ENCODE data around the gene GBGT1.

Gene GBGT1

DNA sequence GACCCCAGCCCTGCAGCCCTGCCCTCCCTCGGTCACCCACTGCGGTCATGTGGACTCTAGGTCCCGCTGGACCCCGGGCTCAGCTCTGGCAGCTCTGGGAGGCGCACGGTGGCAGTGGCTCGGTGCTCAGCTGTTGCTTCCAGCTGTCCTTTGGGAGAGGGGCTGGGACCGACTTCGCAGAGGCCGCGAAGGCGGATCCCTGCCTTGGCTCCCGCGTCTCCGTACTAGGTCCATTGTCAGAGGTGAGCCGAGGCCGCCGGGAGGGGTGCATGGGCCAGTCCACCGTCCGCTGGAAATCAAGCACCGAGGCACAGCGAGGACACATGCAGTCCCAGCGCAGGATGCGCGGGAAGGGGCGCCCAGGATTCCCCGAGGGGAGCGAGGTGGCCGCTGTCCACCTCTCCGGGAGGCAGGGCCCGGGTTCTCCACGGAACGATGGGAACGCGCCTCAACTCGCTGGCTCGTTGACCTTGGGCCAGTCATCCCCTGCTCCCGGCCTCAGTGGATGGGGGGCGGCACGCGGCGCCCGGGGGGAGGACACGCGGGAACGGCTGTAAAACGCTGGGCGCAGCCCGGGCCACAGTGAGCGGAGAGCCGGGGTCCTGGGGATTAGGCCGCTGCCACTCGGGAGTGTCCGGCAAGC lies 732 bp downstream of the GBGT1 start:
- no peak for DNase-seq (ENCODE audit: low read depth in 3 of 3)

DNA sequence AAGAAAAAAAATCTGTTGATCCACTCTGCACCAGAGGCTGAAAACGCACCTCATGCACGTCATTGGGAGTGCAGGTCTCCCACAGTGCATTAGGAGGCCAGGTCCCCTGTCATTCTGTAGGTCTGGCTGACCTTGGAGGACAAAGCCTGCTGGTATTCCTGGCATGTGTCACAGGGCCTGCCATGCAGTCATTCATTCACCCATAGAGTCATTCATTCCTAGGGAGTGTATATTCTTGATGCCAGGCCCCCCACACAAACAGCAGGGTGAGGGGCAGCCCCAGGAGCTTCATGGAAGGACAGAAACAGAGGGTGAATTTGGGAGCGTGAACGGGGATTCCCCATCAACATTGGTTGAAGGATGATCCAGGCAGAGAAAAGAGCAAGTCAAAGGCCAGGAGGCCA lies 2.2 kb downstream of the GBGT1 start:
- no peak for DNase-seq (ENCODE audit: low read depth in 3 of 3)

DNA sequence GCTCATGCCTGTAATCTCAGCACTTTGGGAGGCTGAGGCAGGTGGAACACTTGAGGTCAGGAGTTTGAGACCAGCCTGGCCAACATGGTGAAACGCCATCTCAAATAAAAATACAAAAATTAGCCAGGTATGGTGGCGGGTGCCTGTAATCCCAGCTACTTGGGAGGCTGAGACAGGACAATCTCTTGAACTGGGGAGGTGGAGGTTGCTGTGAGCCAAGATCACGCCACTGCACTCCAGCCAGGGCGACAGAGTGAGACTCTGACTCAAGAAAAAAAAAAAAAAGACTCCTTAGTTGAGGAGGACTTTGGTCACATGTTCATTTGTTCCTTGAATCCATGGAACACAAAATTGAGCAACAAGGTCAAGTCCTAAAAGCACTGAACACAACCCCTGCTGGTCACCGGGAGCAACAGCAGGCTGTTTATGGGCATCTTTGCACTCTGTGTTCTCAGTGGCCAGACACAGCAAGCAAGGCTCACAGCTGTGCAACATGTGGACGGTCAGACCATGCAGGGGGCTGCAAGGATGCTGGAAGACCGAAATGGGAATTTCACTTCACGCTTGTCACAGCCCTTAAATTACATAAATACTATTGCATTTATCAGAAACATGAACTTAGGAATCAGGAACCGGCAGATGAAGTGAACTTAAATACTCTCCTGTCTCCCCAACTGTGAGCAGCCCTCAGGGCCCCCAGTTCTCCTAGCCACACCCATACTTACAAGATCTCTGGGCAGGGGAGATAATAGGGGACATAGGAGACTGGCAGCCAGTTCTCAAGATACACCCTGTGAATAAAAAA lies 2.8 kb downstream of the GBGT1 start:
- DNase-seq (ENCODE audit: low read depth in 3 of 3): no peak

DNA sequence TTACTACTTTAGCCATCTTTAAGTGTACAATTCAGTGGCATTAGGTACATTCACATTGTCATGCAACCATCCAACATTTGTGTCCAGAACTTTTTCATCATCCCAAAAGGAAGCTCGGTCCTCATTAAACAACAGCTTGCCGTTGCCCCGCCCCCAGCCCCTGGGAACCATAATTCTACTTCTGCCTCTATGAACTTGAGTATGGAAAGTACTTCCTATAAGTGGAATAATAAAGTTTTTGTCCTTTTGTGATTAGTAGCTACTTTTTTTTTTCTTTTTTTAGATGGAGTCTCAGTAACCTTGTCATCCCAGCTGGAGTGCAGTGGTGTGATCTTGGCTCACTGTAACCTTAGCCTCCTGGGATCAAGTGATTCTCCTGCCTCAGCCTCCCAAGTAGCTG lies 5.0 kb downstream of the GBGT1 start:
- no peak for DNase-seq (ENCODE audit: low read depth in 3 of 3)

DNA sequence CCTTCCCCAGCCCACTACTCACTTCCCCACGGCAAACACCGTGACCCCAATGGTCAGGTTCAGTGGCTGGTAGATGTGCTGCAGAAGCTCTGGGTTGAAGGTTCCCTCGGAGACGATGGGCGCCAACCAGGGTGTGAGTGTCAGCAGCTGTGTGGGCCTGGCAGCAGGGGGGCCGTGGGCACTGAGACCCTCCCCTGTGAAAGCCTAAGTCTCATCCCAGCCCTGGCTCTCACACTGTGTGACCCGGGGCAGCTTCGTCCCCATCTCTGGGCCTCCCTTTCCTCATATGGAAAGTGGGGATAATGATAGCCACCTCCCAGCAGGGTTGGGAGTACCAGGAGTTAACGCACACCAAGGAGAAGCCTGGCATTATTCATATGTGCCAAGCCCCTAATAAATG lies 8.6 kb downstream of the GBGT1 start:
- DNase-seq (ENCODE audit: low read depth in 3 of 3): no peak

DNA sequence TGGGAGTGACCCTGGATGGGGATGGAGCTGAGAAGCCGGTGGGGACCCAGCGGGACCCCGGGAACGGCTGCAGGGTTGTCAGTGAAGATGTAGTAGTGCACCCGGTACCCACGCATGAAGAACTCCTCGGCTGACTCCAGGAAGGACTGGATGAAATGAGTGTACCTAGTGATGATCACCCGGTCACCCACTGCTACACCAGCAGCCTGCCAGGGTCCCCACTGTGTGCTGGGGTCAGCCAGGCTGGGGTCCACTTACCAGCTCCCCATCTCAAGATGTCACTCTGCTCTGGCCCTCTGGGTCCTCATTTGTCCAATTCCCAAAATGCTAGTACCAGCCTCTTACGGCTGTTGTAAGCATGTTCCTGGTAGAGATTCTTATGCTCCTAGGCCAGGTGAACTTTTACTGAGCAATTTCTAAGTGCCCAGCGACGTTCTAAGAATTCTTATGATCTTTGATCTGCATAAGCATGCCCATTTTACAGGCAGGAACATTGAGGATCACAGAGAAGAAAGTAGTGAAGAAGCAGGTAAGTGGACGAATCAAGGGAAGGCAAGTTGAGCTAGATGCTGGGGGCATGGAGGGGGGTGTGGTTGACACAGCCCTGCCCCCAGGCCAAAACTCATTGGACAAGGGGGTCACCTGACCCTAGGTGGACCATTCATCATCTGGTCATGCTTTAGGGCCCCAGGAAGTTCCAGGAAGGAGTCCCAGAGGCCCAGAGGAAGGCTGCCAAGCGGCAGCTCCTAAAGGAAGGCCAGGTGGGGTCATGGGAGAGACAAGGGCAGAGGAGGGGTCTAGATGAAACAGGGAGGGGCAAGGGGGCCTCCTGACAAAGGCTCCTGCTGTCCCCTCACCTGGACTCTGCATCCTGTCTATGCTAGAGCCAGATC lies 9.4 kb downstream of the GBGT1 start:
- no peak for DNase-seq (ENCODE audit: low read depth in 3 of 3)

DNA sequence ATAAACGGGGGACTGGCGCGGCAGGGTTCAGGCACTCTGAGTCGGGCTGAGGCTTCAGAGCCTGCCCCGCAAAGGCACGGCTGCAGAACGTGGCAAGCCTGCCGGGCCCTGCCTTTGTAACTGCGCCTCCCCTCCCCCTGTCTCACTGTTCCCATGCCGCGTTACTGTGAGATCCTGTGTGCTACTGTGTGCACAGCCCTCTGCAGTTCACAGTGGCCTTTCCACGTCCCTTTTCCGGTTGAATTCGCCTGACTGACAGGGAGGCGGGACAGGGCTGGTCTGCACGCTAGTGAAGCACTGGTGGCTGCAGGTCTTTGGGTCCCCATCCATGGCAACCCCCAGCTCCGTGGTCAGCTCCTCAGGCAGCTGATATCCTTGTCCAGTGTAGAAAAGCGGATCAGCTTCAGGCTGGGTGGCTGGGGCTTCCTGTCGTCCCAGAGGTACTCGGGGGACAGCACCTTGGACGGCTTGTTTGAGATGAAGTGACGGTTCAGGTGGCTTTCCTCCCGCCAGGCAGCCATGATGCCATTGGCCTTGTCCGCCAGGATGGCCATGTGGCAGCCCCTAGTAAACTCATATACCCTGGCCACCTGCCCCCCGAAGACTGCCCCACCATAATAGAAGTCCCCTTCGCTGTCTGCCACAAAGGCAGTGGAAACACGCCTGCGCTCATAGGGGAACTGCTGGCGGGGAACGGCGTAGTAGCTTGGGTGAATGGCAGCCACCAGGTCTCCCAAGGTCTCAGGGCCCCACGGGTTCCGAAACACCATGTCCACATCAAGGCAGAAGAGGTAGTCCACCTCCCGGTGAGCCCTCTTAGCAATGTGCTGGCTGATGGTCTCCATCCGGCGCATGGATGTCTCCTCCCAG lies 10.3 kb downstream of the GBGT1 start:
- DNase-seq (ENCODE audit: low read depth in 3 of 3): no peak

DNA sequence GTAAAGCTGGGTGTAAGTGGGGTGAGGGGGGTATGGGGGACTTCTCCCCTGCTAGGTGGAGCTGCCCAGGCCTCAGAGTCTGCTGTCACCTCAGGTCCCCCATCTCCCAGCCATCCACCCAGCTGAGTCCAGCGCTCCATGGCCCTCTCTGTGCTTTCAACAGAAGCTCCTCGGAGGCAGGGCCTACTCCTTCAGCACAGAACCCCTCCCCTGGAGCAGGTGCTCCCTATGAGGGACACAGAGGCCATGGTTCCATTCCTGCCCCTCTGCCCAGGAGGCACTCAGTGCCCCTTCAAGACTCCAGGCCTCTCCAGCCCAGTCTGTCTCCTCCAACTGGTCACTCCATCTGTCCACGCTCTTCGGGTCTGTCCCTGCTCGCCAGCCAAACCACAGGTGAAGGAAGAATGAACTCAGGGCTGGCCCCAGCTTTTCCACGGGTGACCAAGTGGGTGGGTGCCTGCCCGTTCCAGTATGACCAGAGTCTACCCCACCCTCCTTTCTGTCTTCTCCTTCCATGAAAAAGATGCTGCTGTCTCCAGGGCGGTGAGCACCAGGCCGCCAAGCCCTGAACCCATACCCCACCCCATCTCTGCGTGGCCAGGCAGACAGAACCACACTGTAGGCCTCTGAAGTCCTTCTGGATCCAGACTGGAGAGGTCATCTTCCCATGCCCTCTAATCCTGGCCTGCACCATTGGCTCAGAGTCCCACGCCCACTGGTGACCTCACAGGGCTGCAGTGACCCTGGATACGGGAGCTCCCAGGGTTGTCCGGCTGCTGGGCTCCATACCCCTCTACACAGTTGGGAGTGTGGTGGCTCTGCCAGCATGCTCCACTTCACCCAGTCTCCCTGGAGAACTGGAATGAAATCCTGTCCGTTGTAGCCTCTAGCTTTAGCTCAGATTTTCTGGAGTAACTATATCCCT lies 11.9 kb downstream of the GBGT1 start:
- DNase-seq (ENCODE audit: low read depth in 3 of 3): no peak

DNA sequence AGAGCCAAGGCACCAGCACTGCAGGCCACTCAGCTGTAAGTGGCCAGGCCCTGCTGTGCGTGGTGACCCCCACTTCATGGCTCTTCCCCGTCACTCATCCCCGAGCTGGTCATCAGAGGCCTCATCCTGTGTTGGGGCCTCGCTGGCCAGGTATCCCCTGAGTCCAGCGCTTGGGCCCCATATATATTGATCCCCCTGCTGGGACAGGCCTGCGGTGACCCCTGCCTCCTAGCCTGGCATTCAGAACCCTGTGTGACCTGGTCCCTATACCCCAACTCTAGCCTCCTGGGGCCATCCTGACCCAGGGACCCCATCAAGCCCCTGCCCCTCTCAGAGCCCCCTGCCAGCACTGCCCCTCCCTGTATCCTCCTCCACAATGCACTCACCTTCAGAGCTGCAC lies 12.7 kb downstream of the GBGT1 start:
- no peak for DNase-seq (ENCODE audit: low read depth in 3 of 3)

DNA sequence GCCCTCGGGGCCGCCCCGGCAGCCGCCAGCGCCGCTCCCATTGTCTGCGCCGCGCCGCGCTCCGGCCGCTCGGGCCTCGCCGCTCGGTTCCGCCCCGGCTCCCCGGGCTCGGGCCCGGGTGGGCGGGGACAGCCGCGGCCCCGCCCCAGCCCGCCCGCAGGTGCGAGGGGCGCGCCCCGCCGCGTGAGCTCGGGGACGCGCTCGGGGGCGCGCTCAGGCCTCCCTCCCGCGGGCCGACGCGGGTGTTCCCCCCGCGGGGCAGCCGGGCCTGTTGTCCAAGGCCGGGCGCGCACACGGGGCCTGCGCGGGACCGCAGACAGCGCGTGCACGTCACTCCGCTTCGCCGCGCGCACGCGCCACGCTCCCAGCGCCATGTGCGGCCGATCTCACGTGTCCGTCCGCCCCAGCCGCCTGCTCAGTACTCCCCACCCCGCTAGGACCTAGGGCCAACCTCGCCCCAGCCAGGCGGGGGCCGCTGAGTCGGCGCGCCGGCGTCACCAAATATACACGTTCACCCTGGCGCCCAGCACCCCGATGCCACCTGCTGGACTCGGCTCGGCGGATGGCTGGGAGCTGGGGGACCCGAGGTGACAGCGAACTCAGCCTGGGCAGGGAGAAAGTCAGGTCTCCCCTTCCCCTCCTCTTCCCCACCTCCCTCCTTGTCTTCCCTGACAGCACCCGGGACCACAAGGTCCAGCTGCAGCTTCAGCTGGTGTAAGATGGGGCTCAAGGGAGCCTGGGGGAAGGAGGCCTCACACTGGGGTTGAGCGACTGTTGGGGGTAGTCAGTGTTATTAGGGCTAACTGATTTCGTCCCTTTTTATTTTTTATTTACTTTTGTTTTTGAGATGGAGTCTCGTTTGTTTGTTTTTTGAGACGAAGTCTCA lies 14.3 kb downstream of the GBGT1 start:
- DNase-seq (ENCODE audit: low read depth in 3 of 3): peak; percentile 68 to 77 (median 74)

DNA sequence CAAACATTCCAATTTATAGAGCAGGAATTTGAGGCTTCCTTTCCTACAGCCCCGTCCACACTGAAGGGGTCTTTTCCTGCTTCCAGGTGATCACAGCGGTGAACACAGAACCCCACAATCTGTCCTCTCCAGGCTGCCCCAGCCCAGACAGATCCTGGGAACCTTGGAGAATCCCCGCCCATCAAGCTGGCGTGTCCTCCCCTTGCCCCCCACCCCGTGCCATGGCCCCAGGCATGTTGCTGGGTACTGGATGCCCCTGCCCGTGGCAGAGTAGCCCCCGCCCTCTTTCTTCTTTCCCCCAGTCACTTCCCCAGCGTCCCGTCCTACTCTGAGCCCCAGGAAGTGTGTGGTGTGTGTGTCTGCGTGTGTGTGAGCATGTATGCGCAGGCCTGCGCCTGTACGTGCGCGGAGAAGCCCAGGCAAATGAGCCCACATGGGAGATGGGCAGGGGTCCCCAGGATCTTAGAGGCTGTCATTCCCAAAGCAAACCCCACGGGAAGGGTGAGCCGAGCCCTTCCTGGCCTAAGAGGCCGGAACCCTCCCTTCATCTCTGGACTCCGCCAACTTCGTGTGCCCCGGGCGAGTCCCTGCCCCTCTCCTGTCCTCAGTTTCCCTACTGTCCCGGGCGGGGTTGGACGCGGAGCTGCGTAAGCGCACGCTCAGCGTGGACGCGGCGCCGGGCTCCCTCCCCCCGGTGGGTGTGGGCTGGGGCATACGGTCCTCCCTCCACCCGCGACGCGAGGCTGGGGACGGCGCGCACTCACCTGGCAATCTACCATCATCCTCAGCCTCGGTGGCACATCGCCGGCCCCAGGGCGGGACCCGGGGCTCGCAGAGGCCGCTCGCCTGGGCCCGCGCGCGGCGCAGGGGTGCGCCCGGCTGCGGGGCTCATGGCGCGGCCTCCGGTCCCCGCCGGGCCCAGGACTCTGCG lies 15.2 kb downstream of the GBGT1 start:
- DNase-seq (ENCODE audit: low read depth in 3 of 3): peak in 1 of 3 donors; percentile 47

DNA sequence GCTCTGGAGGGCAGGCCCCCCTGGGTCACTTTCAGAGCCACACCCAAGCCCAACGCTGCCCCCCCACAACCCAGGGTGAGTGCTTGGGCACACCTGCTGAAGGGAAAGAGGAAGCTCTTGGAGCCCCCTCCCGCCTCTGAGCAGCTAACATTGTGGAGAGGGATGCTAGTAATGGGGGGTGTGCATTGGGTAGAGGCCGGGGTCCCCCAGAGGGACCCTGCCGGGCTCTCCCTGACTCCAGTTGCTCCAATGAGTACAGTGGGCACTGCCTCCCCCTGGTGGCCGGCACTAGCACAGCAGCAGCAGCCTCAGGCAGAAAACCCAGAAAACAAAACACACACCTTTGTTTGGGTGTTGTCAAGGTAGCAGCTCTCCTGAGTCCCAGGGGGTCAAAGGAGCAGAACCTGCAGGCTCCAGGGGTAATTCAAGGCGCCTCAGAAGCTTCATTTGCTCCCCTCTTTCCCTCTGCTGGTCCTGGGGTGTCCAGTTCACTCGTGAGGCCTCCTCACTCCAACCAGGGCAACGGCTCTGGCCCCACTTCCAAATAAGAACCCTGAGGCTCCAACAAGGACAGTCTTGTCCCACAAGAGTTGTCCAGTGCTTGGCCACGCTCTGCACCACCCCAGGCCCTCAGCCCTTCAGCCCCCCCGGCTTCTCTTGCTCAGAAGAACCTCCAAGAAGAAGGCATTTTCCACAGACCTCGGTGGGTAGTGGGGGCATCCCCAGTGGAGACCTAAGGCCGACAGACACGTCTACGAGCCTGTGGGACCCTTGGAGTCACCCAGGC lies 16.1 kb downstream of the GBGT1 start:
- DNase-seq (ENCODE audit: low read depth in 3 of 3): peak; percentile 67 to 79 (median 76)

DNA sequence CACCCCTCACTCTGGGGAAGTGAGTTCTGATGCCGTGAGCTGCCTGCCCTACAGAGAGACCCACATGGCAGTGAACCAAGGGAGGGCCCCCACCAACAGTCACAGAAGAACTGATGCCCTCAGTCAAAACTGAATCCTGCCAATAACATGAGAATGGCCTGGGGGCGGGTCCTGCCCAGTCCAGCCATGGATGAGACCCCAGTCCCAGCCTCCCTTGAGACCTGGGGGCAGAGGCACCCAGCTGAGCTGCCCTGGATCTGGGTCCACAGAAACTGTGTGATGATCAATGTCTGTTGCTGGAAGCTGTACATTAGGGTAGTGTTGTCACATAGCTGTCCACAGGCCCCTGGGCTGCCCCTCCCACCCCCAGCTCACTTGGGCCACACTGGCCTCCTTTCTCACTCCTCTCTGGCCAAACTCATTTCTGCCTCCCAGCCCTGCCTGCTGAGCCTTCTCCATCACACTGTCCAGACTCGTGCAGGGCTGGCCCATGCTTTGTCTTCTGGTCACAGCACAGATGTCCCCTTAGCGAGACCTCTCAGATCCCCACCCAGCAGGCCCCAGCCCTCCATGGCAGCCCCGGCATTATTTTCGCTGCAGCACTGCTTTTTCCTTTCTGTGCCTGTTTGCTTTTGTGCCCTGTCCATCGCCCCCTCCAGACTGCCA lies 16.8 kb downstream of the GBGT1 start:
- DNase-seq (ENCODE audit: low read depth in 3 of 3): no peak

DNA sequence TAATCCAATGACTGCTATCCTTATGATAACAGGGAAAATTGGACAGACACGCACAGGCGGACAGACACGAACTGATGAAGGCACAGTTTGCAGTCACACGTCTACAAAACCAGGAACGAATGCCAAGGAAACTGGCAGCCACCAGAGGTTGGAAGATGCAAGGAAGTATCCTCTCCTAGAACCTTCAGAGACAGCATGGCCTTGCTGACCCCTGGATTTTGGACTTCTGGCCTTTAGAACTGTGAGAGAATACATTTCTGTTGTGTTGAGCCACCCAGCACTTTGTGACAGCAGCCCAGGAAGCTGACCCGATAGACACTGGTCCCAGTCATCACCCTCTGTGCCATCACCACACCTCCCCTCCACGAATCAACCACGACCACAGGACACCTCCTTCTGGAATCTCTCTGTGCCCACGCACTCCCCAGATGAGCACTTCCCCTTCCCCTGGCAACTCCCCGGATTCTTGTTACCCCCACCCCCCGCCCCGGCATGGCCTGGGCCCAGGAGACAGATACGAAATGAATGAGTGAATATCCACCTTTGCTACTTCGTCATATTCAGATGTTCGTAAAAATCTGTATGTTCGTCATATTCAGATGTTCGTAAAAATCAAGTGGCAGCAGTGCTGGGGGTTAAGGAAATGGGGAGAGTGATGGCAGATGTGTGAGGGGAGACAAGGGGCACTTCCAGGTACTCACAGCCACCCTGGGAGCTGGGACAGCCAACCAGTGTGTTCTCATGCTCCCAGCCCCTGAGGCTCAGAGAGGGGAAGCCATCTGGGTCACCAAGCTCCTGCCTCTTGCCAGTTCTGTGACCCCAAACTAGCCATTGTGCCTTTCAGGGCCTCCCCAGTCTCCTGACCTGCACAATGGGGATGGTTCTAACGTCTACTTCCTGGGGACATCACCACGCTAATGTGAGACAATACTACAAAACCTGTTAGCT lies 18.5 kb downstream of the GBGT1 start:
- no peak for DNase-seq (ENCODE audit: low read depth in 3 of 3)

DNA sequence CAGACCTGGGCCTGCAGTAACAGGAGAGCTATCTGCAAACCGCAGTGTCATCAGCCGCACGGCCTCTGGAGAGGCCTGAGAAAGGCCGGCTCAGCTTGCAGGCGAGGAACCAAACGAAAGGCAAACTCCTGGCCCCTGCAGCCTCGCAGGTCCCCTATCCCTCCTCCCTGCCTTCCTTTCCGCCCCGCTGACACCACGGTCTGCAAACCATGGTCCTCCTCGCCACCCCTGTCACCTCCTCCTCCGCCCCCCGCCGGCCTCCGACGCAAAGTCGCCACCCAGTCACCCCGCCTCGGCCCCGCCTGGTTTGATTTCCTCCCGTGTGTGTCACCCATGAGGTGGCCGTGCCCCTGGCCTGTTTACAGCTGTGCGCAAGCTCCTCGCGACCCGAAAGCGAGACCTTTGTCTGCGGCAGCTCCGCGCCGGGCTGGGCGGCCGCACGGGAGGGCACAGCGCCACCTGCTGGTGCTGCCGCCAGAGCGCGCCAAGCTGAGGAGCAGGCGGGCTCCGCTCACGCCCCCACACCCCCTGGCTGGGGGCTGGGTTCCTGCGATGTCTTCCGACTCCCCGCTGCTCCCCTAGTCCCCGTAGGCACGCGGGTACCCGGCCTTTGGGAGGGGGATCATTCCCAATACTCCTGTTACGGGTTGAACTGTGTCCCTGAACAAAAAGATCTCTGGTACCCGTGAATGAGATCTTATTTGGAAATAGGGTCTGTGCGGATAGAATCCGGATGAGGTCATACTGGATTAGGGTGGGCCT lies 19.4 kb downstream of the GBGT1 start:
- peak; percentile 75 to 89 (median 83) for DNase-seq (ENCODE audit: low read depth in 3 of 3)
